DMS53 (cell line): ENCODE measurements around the gene KCNN3.
A peak's percentile ranks its signal among the peaks of the same experiment; 100 is the strongest.
"Not testable (repeated sequence)": the region's sequence is repeated elsewhere in the genome, so short reads cannot be mapped to it uniquely, and the experiment has no call there.

Experiments
- DNase-seq: peaks from one replicate; lab custom pipeline; 2025; lab: John Stamatoyannopoulos, UW

Gene KCNN3

GRCh38 chr1:154703170-154703569 is 166.9 kb downstream of the KCNN3 start:
- no peak for DNase-seq

DNA sequence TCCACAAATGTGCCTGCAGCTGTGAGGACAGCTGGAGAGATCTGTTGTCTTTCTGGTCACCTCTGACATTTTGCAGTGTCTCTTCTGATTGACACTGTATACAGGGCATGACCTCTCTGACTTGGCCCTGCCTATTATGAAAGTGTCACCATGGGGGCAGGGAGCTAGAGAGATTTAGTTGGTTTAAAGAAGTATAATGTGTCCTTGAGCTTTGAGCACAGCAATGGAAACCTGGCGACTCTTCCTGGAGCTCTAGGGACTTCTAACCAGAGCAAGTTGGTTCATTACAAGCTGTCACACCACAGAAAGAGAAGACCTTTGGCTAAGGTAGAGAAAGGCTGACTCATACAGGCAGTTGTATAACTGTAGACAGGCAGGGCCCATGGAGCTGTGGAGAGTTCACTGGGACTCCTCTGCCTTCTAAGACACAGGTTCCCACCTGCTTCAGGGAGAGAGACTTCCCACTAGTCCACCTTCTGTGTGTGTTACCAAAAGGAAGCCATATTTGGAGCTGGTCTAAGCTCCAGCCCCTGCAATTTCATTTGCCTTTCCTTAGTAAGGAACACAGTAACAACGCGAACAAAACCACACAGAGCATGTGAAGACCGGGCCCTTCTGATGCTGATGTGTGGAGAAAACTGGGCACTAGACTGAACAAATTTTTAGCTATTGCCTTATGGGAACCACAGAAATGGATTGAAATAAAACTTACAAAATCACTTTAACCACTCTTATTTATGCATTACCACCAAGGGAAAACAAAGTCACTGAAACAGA is 171.6 kb downstream of the KCNN3 start:
- DNase-seq, result peak; percentile 35

DNA sequence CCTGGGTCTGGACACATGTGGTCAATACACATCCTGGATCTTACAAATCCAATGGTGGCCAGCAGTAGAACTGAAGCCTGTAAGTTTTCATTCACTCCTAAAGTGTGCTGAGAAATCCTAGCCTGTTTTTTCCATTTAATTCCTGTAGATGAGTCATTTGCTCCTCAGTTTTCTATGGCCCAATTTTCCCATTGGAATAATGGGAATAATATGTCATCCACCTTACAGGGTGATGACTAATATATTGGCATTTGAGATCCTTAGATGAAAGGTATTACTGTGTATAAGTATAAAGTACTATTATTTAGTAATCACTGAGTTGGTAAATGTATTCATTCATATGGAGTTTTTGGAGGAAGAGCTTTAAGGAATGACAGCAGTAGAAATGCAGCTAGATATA is 172.4 kb downstream of the KCNN3 start:
- no peak for DNase-seq

DNA sequence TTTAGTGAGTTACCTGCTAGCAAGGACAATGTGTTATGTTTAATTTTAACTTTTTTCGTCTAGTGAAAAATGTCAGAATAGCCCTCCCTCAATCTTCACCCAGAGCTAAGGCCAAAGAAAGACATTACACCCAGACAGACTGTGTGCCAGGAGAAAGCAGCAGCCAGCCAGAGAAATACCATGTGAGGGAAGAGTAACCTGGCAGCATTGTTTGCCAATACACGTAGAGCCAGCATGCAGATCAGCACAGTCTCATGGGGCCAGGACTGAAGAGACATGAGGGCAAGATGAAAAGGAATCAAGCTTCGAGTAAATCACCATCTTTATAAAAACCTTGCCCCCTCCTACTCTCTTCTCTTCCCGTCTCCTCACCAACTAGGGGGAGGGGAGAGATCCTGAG is 173.6 kb downstream of the KCNN3 start:
- no peak for DNase-seq

- no peak for DNase-seq
Measured at GRCh38 chr1:154695985-154696384, 174.1 kb downstream of the KCNN3 start.

GRCh38 chr1:154694995-154695394 is 175.1 kb downstream of the KCNN3 start:
- DNase-seq, result no peak

DNA sequence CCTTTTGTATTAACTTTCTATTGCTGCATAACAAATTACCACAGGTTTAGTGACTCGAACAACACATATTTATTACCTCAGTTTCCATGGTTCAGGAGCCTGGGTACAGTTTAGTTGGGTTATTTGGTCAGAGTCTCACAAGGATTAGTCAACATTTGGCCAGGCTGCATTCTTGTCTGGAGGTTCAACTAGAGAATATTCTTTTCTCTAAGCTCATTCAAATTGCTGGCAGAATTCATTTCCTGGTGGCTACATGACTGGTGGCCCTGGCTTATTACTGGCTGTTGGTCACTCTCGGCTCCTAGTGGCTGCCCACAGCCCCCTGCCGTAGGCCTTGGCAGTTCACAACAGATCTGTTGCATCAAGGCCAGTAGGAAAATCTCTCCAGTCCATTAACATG is 181.0 kb downstream of the KCNN3 start:
- DNase-seq, result peak; percentile 12

GRCh38 chr1:154686507-154686906 is 183.6 kb downstream of the KCNN3 start:
- DNase-seq, result no peak

DNA sequence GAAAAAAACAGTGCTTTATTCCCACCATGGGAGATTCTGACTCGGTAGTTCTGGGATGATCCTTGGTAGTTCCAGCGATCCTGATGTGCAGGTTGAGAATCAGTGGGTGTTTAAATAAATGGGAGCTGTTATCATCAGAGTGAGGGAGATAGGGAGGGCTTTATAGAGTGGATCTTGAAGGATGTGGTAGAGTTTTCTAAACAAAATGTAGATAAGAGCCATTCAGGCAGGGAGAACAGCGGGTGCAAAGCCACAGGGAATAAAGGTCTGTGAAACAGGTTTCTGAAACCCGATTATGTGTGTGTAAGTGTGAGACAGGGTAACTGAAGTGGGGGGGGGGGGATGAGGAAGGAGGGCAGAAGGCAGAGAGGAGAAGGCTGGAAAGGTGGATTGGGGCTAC is 186.3 kb downstream of the KCNN3 start:
- DNase-seq, result no peak

DNA sequence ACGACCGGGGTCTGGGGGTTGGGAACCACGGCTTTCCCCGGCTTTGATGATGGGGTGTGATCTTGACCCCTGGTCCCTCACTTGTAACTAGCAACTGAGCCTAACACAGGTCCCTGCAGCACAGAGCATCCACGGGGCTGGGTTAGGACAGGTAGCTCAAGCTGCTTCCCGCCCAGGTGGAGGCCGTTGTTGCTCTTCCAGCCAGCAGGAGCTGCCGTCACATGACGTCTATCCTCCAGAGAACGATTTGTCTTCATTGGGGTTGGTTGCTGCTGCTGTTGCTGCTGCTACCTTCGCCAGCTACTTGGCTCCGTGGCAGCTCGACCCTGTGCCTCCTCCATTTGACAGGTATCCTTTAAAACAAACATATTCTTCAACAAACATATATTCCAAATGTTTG is 187.8 kb downstream of the KCNN3 start:
- DNase-seq, result no peak

GRCh38 chr1:154677844-154678243 is 192.2 kb downstream of the KCNN3 start:
- DNase-seq, result not testable (repeated sequence)

- not testable (repeated sequence) for DNase-seq
Measured at GRCh38 chr1:154676847-154677246, 193.2 kb downstream of the KCNN3 start.

GRCh38 chr1:154674456-154674855 is 195.6 kb downstream of the KCNN3 start:
- DNase-seq, result not testable (repeated sequence)

GRCh38 chr1:154672245-154672644 is 197.8 kb downstream of the KCNN3 start:
- DNase-seq, result not testable (repeated sequence)

DNA sequence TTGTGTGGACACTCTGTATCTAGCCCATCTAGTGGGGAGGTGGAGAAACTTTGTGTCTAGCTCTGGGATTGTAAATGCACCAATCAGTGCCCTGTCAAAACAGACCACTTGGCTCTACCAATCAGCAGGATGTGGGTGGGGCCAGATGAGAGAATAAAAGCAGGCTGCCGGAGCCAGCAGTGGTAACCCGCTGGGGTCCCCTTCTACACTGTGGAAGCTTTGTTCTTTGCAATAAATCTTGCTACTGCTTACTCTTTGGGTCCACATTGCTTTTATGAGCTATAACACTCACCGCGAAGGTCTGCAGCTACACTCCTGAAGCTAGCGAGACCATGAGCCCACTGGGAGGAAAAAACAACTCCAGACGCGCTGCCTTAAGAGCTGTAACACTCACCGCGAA is 198.7 kb downstream of the KCNN3 start:
- DNase-seq, result not testable (repeated sequence)

GRCh38 chr1:154670310-154671270 is 199.5 kb downstream of the KCNN3 start:
- not testable (repeated sequence) for DNase-seq

DNA sequence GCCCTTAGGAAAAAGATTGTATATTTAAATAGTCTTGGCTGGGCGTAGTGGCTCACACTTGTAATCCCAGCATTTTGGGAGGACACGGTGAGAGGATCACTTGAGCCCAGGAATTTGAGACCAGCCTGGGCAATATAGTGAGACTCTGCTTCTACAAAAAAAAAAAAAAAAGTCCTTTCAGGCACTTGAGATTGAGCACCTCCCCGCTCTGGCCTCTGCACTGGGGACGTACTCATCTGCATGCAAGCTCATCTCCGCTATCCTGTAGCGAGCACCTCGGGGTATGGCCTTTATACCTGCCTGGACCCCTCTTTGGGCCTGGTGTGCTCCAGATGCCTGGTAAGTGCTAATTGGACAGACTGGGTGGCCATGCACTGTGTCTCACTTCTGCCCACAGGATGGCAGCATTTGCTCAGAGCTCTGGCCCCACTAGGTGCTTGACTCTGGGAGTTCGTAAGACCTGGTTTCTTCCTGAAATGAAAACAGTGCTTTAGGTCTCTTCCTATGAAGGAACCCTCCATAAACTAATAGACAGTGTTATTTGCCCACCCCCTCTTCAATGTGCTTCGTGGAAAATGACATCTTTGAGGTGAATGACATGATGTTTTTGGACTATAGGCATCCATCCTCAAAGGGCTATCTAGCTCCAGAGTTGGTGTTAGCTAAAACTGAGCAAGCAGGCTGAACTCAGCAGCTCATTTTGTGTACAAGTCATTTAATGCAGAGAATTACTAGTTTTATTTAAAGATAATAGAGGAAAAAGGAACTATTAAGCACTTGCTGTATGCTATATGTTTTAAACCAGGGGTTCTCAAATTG is 200.4 kb downstream of the KCNN3 start:
- DNase-seq, result peak; percentile 90

DNA sequence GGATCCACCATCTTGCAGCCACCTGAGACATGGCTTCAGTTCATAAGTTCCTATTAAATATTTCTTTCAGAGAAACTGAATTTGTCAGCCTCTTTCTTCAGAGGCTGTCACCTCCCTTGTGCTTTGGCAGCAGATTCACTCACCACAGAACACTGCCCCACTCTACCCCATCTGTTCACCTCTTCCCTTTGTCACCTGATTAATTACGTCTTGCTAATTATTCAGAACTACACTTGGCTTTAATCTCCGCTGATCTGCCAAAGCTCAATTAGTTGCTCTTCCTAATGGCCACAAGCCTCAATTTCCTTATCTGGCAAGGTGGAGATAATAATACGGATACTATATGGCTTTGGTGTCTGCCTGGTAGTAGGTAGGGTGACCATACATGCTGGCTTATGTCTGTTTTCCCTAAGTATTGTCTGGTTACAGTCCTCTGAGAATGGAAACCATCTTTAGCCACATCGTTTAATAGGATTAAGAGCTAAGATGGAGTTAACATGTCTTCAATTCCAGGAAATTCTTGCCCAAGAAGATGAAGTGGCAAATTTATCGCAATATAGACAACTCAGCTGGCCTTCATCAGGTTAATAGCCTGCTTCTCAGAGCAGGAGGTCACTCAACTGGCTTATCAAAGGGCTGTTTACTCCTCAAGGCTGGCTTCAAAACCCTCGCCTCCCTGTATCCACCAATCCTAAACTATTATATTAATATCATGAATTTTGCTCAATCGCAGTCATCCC is 203.9 kb downstream of the KCNN3 start:
- no peak for DNase-seq

- DNase-seq, result no peak
Measured at GRCh38 chr1:154664331-154665002, 205.6 kb downstream of the KCNN3 start.

- DNase-seq, result no peak
Measured at GRCh38 chr1:154663471-154664060, 206.5 kb downstream of the KCNN3 start.
